Prostate gland (tissue), 2 donors: ENCODE results near the gene HDDC3.

Source experiments
- POLR2A ChIP-seq: fragments of 450-650 bp; IDR thresholded peaks from one replicate; pipeline ENCODE4 v1.6.1; 2016; ENCODE audit warnings: antibody characterized with exemption, mild to moderate bottlenecking
- TF ChIP-seq, protein P1 (sequence below), 4 experiments: fragments of 200-600 bp in 2 of 4; fragments of 450-650 bp in 2 of 4; sonication (generic) in 2 of 4; IDR thresholded peaks; 1 replicate in 3 of 4; 2 replicates in 1 of 4; pipeline ENCODE4 v1.5.1; 2016 to 2019; ENCODE audit warnings: antibody characterized with exemption in 4 of 4, mild to moderate bottlenecking in 2 of 4, moderate library complexity in 2 of 4

DNA sequence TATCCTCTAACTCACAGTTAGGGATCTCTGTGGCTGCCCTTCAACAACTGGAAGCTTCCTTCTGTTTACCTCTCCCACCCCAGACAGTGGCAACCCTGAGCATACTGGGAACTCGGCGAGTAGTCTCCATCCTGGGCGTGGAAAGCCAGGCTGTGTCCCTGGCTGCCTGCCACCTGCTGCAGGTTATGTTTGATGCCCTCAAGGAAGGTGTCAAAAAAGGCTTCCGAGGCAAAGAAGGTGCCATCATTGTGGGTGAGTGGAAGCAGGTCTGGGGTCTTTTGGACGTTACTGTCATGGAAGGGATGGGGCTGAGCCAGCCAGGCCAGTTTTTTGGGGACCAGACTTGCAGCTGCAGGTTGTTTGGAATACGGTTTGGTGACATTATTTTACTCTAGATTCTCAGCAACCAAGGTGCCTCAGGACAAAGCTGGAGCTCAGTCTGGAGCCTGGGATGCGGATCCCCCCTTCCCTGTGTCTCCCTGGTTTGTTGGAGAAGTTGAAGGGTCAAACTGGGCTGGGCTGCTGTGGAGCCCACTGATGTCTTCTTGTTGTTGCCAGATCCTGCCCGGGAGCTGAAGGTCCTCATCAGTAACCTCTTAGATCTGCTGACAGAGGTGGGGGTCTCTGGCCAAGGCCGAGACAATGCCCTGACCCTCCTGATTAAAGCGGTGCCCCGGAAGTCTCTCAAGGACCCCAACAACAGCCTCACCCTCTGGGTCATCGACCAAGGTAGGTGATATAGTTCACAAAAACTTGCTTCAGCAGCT is 10.2 kb upstream of the HDDC3 start:
- TF ChIP-seq, protein P1, sequence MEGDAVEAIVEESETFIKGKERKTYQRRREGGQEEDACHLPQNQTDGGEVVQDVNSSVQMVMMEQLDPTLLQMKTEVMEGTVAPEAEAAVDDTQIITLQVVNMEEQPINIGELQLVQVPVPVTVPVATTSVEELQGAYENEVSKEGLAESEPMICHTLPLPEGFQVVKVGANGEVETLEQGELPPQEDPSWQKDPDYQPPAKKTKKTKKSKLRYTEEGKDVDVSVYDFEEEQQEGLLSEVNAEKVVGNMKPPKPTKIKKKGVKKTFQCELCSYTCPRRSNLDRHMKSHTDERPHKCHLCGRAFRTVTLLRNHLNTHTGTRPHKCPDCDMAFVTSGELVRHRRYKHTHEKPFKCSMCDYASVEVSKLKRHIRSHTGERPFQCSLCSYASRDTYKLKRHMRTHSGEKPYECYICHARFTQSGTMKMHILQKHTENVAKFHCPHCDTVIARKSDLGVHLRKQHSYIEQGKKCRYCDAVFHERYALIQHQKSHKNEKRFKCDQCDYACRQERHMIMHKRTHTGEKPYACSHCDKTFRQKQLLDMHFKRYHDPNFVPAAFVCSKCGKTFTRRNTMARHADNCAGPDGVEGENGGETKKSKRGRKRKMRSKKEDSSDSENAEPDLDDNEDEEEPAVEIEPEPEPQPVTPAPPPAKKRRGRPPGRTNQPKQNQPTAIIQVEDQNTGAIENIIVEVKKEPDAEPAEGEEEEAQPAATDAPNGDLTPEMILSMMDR (IDR thresholded peaks at IDR 0.05): no peak
- no peak for TF ChIP-seq POLR2A
